Stimulated activated CD8-positive, alpha-beta memory T cell treated with anti-CD3 and anti-CD28 coated beads, Interleukin-4, amount 100 ng/mL, for 1 hour (primary cell): Measurements from ENCODE around the gene ARHGEF12.

Source experiments
- DNase-seq, 2 donors: peaks; one replicate each; pipeline ENCODE4 v3.0.0-alpha.2; 2020; ENCODE audit warnings: low read depth in 2 of 2, low spot score in 1 of 2

Gene ARHGEF12, protein sequence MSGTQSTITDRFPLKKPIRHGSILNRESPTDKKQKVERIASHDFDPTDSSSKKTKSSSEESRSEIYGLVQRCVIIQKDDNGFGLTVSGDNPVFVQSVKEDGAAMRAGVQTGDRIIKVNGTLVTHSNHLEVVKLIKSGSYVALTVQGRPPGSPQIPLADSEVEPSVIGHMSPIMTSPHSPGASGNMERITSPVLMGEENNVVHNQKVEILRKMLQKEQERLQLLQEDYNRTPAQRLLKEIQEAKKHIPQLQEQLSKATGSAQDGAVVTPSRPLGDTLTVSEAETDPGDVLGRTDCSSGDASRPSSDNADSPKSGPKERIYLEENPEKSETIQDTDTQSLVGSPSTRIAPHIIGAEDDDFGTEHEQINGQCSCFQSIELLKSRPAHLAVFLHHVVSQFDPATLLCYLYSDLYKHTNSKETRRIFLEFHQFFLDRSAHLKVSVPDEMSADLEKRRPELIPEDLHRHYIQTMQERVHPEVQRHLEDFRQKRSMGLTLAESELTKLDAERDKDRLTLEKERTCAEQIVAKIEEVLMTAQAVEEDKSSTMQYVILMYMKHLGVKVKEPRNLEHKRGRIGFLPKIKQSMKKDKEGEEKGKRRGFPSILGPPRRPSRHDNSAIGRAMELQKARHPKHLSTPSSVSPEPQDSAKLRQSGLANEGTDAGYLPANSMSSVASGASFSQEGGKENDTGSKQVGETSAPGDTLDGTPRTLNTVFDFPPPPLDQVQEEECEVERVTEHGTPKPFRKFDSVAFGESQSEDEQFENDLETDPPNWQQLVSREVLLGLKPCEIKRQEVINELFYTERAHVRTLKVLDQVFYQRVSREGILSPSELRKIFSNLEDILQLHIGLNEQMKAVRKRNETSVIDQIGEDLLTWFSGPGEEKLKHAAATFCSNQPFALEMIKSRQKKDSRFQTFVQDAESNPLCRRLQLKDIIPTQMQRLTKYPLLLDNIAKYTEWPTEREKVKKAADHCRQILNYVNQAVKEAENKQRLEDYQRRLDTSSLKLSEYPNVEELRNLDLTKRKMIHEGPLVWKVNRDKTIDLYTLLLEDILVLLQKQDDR (N-terminal part only)

DNA sequence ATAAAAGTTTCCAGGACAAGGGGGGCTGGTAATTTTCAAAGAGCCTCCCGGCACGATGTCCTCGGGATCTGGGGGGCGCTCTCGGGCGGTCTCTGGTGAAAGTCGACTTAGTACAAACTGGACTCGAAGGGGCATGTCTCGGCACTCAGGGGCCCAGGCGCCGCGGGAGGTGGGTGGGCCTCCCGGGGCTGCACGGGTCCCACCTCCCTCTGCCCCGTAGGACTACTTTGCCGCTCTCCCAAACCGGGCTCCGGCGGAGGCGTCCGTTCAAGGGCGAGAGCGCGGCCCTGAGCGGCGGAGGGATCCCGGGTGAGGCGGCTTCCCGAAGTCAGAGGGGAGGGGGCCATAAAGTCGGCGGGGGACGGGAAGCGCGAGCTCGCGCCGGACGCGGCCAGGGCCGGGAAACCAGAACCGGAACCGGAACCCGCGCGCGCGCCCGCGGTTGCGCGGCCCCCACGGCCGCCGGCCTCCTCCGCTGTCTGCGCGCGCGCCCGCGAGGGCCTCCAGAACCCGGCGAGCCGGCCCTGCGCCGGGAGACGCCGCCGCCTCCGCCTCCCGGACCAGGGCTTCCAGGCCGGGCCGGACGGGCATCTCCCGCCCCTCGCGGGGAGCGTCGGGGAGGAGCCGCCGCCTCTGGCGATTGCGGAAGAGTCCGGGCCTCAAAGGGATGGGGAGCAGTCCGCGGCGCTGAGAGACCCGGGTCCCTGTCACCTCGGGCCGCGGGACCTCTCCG lies at the start of gene ARHGEF12:
TSS of gene ARHGEF12 (plus strand) at position 506 of the 733 bp plus-strand sequence. CDS start 831 bp downstream, outside the sequence.
- DNase-seq, result peak; percentile 41 to 45

GRCh38 chr11:120288021-120288420 lies 48.2 kb upstream of the ARHGEF12 start:
- DNase-seq, result no peak

GRCh38 chr11:120289426-120289825 lies 46.8 kb upstream of the ARHGEF12 start:
- DNase-seq, result no peak

GRCh38 chr11:120290956-120291355 lies 45.3 kb upstream of the ARHGEF12 start:
- no peak for DNase-seq

- no peak for DNase-seq
Observed at GRCh38 chr11:120293038-120293800, 43.0 kb upstream of the ARHGEF12 start.

DNA sequence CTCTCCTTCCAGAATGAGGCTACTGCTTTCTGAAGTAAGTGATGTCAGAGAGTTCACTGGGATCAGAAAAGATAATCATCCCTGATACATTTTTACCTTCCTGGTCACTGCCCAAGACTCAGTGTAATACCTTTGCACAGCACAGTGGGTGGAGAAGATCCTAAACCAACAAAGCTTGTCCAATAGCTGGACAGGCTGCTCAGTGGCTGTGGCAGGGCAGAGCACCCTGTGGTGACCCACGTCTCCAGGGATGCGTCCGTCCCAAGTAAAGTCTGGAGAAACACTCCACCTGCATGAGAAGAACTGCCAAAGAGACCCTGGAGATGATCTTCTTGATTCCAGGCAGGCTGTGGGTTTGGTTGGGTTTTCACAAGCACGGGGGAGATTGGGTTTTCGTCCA lies 42.1 kb upstream of the ARHGEF12 start:
- no peak for DNase-seq

DNA sequence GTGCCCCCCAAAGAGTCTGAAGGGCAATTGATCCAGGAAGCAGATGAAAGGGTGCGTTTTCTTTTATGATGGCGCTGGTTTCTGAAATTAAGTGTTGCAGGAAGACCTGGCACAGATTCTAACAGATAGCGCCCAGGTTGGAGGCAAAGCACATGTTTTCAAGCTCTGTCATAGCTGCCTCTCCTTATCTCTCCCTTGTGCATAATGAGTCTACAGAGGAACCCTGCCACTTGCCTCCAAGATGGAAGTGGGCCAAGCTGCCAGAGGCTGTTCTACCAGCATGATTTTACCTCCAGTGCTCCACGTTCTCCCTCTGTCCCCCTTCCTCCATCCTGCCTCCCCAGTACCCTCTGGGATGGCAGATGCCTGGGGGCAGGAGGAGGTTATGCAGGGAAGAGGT lies 41.1 kb upstream of the ARHGEF12 start:
- DNase-seq, result no peak

DNA sequence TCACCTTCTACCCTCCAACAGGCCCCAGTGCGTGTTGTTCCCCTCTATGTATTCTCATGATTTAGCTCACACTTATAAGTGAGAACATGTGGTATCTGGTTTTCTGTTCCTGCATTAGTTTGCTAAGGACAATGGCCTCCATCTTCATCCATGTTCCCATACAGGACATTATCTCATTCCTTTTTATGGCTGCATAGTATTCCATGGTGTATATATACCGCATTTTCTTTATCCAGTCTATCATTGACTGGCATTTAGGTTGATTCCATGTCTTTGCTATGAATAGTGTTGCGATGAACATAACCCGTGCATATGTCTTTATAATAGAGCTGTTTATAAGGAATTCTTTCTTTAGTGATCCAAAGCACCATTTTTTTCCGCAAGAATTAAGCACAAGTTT lies 39.7 kb upstream of the ARHGEF12 start:
- no peak for DNase-seq

- no peak for DNase-seq
Observed at GRCh38 chr11:120298461-120298860, 37.8 kb upstream of the ARHGEF12 start.

GRCh38 chr11:120302001-120302805 lies 34.0 kb upstream of the ARHGEF12 start:
- DNase-seq, result no peak

DNA sequence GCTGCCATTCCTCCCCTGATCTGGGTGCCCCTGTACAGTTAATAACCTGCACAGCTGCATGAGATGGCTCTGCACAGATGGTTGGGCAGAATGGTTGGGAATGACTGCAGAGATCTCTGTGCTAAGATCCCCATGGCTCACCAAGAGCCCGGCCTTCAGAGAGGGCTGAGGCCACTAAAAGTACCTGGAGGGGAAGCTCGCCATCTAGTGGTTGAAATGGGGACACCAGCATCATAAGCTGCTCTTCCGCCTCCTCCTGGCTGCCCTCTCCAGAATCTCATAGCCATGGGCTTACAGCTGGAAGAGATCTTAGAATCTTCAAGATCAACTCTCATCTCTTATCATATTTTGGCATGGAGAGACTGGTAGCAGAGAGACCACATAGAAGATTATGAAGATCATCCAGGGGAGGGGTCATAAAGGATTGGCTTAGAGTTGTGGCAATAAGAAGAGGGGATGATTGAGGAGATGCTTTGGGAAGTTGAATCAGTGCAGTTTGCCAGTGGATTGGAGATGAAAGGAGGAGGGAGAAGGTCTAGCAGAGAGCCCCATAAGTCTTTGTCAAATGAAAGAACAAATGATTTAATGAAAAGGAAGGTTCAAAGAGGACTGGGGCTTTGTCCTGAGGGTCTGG lies 33.1 kb upstream of the ARHGEF12 start:
- peak; percentile 6 to 32 for DNase-seq

DNA sequence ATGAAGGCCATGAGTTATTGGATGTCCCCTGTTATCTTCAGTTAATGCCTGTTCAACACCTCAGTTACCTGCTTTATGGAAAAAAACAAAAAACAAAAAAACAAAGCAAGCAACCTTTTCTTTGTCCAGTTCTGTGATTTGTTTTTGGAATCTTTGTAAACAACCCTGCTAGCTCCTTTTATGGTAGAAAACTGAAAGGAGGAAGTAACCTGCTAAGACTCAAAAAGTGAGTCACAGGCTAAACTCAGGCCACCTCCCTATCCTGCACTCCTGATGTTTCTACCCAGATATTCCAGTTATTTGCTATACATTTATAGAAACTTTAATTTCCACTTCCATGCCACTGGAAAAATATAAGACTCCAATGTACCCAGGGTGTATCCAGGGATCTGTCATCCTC lies 31.7 kb upstream of the ARHGEF12 start:
- DNase-seq, result no peak

DNA sequence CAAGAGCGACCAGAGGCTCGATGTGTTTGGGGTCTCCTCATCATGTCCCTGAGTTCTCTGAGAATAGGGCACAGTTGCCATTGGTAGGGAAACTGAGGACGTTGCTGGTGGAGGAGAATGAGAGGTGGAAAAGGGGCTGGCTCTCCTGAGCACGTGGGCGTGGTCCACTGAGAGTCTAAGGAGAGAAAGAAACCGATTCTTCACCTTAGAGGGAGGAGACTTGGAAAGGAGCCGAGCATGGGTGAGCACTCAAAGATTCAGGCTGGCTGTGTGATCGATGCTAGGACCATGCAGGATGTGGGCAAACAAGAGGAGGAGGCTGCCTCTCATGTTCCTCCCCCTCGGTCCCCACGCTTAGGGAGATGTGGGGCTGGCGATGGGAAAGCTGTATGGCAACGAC lies 30.9 kb upstream of the ARHGEF12 start:
- no peak for DNase-seq

- no peak for DNase-seq
Observed at GRCh38 chr11:120306519-120307242, 29.5 kb upstream of the ARHGEF12 start.

DNA sequence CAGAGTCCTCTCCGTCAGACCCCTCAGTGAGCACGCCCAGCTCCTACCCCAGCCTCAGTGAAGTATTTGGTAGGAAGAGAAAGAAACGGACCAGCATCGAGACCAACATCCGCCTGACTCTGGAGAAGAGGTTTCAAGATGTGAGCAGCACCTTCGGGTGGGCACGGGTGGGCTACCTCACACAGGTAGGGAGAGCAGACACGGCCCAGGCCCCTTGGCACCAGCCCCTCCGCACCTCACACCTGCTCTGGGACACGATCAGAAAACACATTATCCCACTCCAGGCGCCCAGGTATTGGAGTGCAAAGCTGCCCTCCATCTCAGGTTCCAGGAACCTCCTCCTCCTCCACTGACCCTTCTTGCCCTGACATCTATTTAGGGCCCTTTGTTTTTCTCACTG lies 28.7 kb upstream of the ARHGEF12 start:
- no peak for DNase-seq

DNA sequence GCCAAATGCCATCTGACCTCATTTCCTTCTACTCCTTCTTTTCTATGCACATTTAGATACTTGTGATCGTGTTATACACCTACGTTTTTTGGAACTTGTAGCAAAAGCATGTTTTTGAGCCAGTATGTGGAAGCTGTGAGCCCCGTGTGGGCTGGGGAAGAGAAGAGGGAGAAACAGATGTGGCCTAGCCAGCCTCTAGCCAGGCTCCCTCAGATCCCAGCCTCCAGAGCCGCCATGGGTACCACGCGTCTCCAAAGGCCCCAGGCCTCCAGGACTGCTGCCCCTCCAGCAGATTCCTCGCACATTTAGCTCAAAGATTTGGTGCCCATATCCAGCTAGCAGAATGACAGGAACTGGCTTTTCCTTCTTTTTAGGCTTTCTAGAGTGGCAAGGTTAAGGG lies 28.1 kb upstream of the ARHGEF12 start:
- DNase-seq, result no peak

DNA sequence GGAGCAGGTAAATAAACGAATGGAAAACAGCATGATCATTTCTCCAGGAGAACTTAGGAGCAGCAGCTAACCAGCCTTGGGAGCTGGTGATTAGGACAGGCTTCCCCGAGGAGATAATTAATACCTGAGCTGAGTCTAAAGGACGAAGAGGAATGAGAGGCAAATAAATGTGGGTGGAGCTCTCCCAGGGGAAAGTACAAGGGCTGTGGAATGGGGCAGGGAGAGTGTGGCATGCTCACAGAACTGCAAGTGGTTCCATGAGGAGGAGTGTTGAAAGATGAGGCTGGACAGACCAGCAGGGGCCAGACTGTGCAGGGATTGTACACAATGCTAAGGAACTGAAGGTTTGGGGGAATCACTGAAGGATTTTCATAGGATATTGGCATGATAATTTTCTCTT lies 25.3 kb upstream of the ARHGEF12 start:
- DNase-seq, result no peak

- DNase-seq, result no peak
Observed at GRCh38 chr11:120314861-120315260, 21.4 kb upstream of the ARHGEF12 start.
